Medulla oblongata (tissue), 1 donor: Measurements from ENCODE around the gene TNRC18.
"Not testable (repeated sequence)": the region's sequence is repeated elsewhere in the genome, so short reads cannot be mapped to it uniquely, and the experiment has no call there.

Experiments
- DNase-seq: peaks from one replicate; pipeline ENCODE4 v3.0.0-alpha.2; 2015; ENCODE audit errors: extremely low spot score

The TNRC18 gene

GRCh38 chr7:5318613-5319012, 105.0 kb downstream of the TNRC18 start:
- not testable (repeated sequence) for DNase-seq

- DNase-seq: no peak
Measured at GRCh38 chr7:5315761-5316160, 107.9 kb downstream of the TNRC18 start.

GRCh38 chr7:5314864-5315263, 108.8 kb downstream of the TNRC18 start:
- DNase-seq: no peak

- DNase-seq: not testable (repeated sequence)
Measured at GRCh38 chr7:5313076-5313885, 110.4 kb downstream of the TNRC18 start.

- not testable (repeated sequence) for DNase-seq
Measured at GRCh38 chr7:5312276-5313070, 111.2 kb downstream of the TNRC18 start.

- DNase-seq: no peak
Measured at GRCh38 chr7:5310822-5311405, 112.7 kb downstream of the TNRC18 start.

- DNase-seq: no peak
Measured at GRCh38 chr7:5309146-5309545, 114.5 kb downstream of the TNRC18 start.

GRCh38 chr7:5307221-5308142, 116.2 kb downstream of the TNRC18 start:
- DNase-seq: not testable (repeated sequence)

- DNase-seq: not testable (repeated sequence)
Measured at GRCh38 chr7:5305050-5305449, 118.6 kb downstream of the TNRC18 start.

- no peak for DNase-seq
Measured at GRCh38 chr7:5303591-5304505, 119.8 kb downstream of the TNRC18 start.

- no peak for DNase-seq
Measured at GRCh38 chr7:5303061-5303460, 120.6 kb downstream of the TNRC18 start.

GRCh38 chr7:5302577-5302976, 121.1 kb downstream of the TNRC18 start:
- no peak for DNase-seq

- DNase-seq: no peak
Measured at GRCh38 chr7:5300366-5300765, 123.3 kb downstream of the TNRC18 start.

GRCh38 chr7:5296611-5297226, 126.9 kb downstream of the TNRC18 start:
- DNase-seq: no peak

GRCh38 chr7:5296015-5296610, 127.5 kb downstream of the TNRC18 start:
- no peak for DNase-seq

GRCh38 chr7:5295039-5296014, 128.3 kb downstream of the TNRC18 start:
- DNase-seq: no peak

- DNase-seq: no peak
Measured at GRCh38 chr7:5294169-5294987, 129.3 kb downstream of the TNRC18 start.
